Thoracic aorta endothelial cell (primary cell): ENCODE data around the gene COX4I2. TPM values are rescaled to one million over a fixed set of nuclear protein-coding genes. Genes with fewer than 3 reads are reported as not detected.

ENCODE experiments used
- small RNA-seq: library from RNA; depleted of rRNA; stranded (forward); fragments of <200 nt; gene quantifications from one replicate; pipeline ENCODE3, GENCODE V24; 2012
- total RNA-seq: library from RNA; depleted of rRNA; stranded (reverse); fragments of >200 nt; gene quantifications from 2 replicates; pipeline ENCODE4 v1.2.3, GENCODE V29; 2012

Gene COX4I2
- not detected in 2 replicates for total RNA-seq

DNA sequence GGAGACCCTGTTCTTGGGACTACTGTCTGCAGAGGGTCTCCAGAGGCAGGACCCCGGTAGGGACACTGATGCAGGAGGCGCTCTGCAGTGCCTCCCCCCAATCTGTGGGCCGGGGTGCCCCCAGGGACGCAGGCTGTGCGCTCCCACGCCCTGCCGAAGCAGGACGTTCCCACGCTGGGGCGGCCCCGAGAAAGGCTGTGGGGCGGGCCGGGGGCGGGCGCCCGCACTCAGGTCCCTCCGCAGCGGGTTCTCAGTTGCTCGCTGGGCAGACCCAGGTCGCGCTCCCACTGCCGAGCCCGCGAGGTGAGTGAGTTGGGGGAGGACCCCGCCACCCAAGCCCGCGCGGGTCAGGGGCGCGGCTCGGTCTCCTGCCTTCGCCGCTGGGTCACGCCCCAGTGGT is at the start of gene COX4I2:
COX4I2 (plus strand) TSS at position 253 of the 400 bp plus-strand sequence. CDS start 1,106 bp downstream, outside the sequence.

DNA sequence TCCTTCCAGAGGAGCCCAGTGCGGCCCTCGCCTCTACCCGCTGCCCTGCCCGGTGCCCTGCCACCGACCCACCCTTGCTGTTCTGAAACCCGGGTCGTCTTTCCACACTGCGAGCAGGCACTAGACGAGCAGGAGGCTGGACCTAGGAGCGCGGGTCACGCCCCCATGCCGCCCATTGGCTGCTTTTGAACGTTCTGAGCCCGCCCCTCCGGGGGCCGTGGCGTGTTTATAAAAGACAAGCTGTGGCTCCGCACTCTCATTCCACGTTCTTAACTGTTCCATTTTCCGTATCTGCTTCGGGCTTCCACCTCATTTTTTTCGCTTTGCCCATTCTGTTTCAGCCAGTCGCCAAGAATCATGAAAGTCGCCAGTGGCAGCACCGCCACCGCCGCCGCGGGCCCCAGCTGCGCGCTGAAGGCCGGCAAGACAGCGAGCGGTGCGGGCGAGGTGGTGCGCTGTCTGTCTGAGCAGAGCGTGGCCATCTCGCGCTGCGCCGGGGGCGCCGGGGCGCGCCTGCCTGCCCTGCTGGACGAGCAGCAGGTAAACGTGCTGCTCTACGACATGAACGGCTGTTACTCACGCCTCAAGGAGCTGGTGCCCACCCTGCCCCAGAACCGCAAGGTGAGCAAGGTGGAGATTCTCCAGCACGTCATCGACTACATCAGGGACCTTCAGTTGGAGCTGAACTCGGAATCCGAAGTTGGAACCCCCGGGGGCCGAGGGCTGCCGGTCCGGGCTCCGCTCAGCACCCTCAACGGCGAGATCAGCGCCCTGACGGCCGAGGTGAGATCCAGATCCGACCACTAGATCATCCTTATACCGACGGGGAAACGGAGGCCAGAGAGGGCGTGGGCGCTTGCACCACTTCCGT is 32.4 kb upstream of the COX4I2 start, which contains the start of gene ID1:
ID1 (plus strand) TSS at position 259 of the 871 bp plus-strand sequence; CDS start at position 358, 99 bp downstream.

Small RNAs within 50 kb of the gene (small RNA-seq; reads per million reads assigned to genes)
- gene MIR3193: 0.21 reads per million

Other genes with a start within 250 kb of the COX4I2 start
- gene DEFB119, start 247.3 kb upstream of the COX4I2 start, total RNA-seq: not detected in 2 replicates
- gene DEFB121, start 231.7 kb upstream of the COX4I2 start, total RNA-seq: not detected in 2 replicates
- gene DEFB123, start 197.3 kb upstream of the COX4I2 start, total RNA-seq: not detected in 2 replicates
- gene DEFB124, start 162.8 kb upstream of the COX4I2 start, total RNA-seq: not detected in 2 replicates
- 0.13 and 0.14 TPM in 2 replicates for gene REM1, start 162.6 kb upstream of the COX4I2 start, total RNA-seq
- 85.1 and 106 TPM in 2 replicates for gene HM13, start 123.5 kb upstream of the COX4I2 start, total RNA-seq
- 151 and 204 TPM in 2 replicates for gene ID1, start 32.6 kb upstream of the COX4I2 start, total RNA-seq
- gene BCL2L1, start 85.0 kb downstream of the COX4I2 start, total RNA-seq: 172 and 212 TPM in 2 replicates
- 120 and 177 TPM in 2 replicates for gene TPX2, start 101.4 kb downstream of the COX4I2 start, total RNA-seq
- gene MYLK2, start 181.4 kb downstream of the COX4I2 start, total RNA-seq: 0.29 and 0.40 TPM in 2 replicates
- not detected in 2 replicates for gene FOXS1, start 207.7 kb downstream of the COX4I2 start, total RNA-seq
- gene DUSP15, start 232.6 kb downstream of the COX4I2 start, total RNA-seq: 0.43 TPM in 1 of 2 replicates, not detected in the other
- not detected in 2 replicates for gene TTLL9, start 232.7 kb downstream of the COX4I2 start, total RNA-seq